Peyer's patch (tissue), 4 donors: ENCODE data around the gene KRI1. TPM values are rescaled to one million over a fixed set of nuclear protein-coding genes. Genes with fewer than 3 reads are reported as not detected.
"Not testable (repeated sequence)": the region's sequence is repeated elsewhere in the genome, so short reads cannot be mapped to it uniquely, and the experiment has no call there.

ENCODE experiments used
- DNase-seq, 3 donors: peaks; one replicate each; pipeline ENCODE4 v3.0.0-alpha.2; 2017 to 2019
- H3K27ac ChIP-seq, 4 donors: fragments of 200-600 bp; sonication (generic); one replicate each; pipeline ENCODE4 v1.5.1; 2016 to 2019
- H3K27me3 ChIP-seq, 2 donors: fragments of 200-600 bp; sonication (generic); one replicate each; pipeline ENCODE4 v1.5.1; 2019
- H3K36me3 ChIP-seq, 3 donors: fragments of 200-600 bp; sonication (generic); one replicate each; pipeline ENCODE4 v1.5.1; 2016 to 2019
- H3K4me1 ChIP-seq, 4 donors: fragments of 200-600 bp; sonication (generic); one replicate each; pipeline ENCODE4 v1.5.1; 2016 to 2019
- H3K4me3 ChIP-seq, 4 donors: fragments of 200-600 bp; sonication (generic); 1 replicate in 3 of 4; 2 replicates in 1 of 4; pipeline ENCODE4 v1.5.1; 2016 to 2019; ENCODE audit warnings: mild to moderate bottlenecking in 1 of 4
- H3K9me3 ChIP-seq, 4 donors: fragments of 200-600 bp; sonication (generic); one replicate each; pipeline ENCODE4 v1.5.1; 2016 to 2019; ENCODE audit warnings: mild to moderate bottlenecking in 1 of 4
- POLR2A ChIP-seq, 2 donors: fragments of 450-650 bp; IDR thresholded peaks; one replicate each; pipeline ENCODE4 v1.5.1; 2017; ENCODE audit warnings: antibody characterized with exemption in 2 of 2, mild to moderate bottlenecking in 2 of 2, moderate library complexity in 2 of 2
- total RNA-seq, 4 donors: library from RNA; depleted of rRNA; stranded (reverse); fragments of >200 nt; gene quantifications; one replicate each; pipeline ENCODE4 v1.1.0, GENCODE V29; 2016
- TF ChIP-seq, protein P1 (sequence below), 6 experiments: fragments of 450-650 bp in 4 of 6; fragments of 200-600 bp in 2 of 6; sonication (generic) in 1 of 6; IDR thresholded peaks; one replicate each; pipeline ENCODE4 v1.5.1; 2017 to 2019; ENCODE audit warnings: antibody characterized with exemption in 6 of 6, mild to moderate bottlenecking in 3 of 6, moderate library complexity in 1 of 6

KRI1 gene
- total RNA-seq, 4 donors from 2014 or later: 16.3 to 97.4 (median 20.0) TPM

DNA sequence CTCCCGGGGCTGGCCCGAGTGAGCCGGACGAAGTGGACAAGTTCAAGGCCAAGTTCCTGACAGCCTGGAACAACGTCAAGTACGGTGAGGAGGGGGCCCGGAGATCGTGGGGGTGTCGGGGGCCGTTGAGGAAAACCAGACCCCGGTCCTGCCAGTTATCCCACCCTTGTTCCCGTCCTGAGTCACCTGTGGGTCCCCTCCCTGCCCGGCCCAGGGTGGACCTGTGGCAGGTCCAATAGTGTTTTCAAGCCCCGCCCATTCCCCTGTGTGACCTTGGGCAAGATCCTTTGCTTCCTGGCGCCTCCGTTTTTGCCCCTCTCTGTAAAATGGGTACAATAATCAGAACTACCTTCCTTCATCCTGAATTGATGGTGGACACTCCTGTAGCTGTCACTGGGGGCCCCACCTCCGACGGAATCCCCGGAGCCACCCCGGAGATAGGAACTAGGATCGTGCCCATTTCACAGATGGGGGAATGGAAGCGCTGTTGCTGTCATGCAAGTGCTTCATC is 21.5 kb downstream of the KRI1 start:
- H3K9me3 ChIP-seq: no peaks in the 10 kb centered on the region
- peaks cover 0 to 28% (median 9%) of the 10 kb centered on the region in 4 donors for H3K4me1 ChIP-seq
- DNase-seq: peak; percentile 53 to 86 (median 83)
- TF ChIP-seq POLR2A (IDR thresholded peaks at IDR 0.05): no peak
- TF ChIP-seq, protein P1, sequence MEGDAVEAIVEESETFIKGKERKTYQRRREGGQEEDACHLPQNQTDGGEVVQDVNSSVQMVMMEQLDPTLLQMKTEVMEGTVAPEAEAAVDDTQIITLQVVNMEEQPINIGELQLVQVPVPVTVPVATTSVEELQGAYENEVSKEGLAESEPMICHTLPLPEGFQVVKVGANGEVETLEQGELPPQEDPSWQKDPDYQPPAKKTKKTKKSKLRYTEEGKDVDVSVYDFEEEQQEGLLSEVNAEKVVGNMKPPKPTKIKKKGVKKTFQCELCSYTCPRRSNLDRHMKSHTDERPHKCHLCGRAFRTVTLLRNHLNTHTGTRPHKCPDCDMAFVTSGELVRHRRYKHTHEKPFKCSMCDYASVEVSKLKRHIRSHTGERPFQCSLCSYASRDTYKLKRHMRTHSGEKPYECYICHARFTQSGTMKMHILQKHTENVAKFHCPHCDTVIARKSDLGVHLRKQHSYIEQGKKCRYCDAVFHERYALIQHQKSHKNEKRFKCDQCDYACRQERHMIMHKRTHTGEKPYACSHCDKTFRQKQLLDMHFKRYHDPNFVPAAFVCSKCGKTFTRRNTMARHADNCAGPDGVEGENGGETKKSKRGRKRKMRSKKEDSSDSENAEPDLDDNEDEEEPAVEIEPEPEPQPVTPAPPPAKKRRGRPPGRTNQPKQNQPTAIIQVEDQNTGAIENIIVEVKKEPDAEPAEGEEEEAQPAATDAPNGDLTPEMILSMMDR (IDR thresholded peaks at IDR 0.05): no peak
- peak overlapping the region; percentile 90 to 96 (median 94) for H3K27ac ChIP-seq
- H3K27me3 ChIP-seq: no peaks in the 10 kb centered on the region
- H3K4me3 ChIP-seq: peak overlapping the region; percentile 74 to 96 (median 94)
- H3K36me3 ChIP-seq: peaks cover 0 to 38% (median 0%) of the 10 kb centered on the region in 3 donors

DNA sequence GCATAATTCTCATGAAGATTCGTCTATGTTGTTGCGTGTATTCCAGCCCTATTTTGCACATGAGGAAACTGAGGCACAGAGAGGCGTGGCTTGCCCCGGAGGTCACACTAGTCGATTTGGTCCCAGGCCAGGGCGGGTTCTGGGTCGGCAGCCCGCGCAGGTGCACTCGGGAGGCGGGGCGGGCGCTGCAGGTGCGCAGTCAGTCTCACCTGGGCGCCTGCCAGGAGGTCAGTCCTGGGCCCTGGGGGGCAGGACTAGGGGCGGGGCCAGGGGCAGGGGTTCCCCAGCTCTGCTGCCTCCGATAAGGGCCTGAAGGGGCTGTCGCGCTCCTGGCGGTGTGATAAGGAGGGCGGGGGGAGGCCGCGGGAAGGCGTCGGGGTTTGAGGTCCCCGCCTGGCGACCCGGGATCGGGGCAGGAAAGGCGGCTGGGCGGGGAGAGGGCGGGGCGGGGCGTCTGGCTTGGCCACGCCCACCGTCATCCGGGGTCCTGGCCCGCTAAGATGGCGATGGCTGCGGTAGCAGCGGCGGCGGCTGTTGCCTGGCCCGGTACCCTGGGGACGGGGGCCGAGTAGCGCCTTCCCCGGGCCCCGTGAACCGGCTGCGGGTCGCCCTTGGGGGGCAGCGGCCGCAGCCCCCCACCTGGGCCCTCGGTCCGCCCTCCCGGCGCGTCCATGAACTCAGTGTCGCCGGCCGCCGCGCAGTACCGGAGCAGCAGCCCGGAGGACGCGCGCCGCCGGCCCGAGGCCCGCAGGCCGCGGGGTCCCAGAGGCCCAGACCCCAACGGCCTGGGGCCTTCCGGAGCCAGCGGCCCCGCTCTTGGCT is 22.2 kb downstream of the KRI1 start, which contains the start of gene ATG4D:
Gene ATG4D, plus strand, starts transcription at position 485 of the 822 bp plus-strand sequence. Its CDS starts 187 bp downstream, at position 672.
- Histone ChIP-seq H3K9me3 (no peaks in the 10 kb centered on the region), H3K27me3 (no peaks in the 10 kb centered on the region), H3K27ac (peak within 1 kb of the TSS; percentile 90 to 96 (median 94)), H3K4me1 (peaks cover 0 to 24% (median 9%) of the 10 kb centered on the region in 4 donors), H3K4me3 (peak within 1 kb of the TSS; percentile 74 to 96 (median 94)), H3K36me3 (peaks cover 0 to 31% (median 0%) of the 10 kb centered on the region in 3 donors)
- TF ChIP-seq, protein P1 (IDR thresholded peaks at IDR 0.05): no peak
- peak; percentile 73 to 90 for TF ChIP-seq POLR2A (IDR thresholded peaks at IDR 0.05)
- DNase-seq: peak; percentile 79 to 97 (median 94)

DNA sequence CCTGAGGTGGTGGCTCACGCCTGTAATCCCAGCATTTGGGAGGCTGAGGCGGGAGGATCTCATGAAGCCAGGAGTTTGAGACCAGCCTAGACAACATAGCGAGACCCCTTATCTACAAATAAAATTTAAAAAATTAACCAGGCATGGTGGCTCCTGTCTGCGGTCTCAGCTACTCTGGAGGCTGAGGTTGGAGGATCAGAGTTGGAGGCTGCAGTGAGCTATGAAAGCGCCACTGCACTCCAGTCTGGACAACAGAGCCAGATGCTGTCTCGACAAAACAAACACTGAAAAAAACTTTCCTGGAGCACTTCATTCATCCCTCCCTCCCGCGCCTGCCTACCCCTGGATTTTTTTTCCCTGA is 22.8 kb downstream of the KRI1 start:
- Histone ChIP-seq H3K4me1 (peaks cover 0 to 24% (median 9%) of the 10 kb centered on the region in 4 donors), H3K27me3 (no peaks in the 10 kb centered on the region), H3K9me3 (no peaks in the 10 kb centered on the region), H3K27ac (peak overlapping the region in 3 of 4 donors; percentile 93 to 96 (median 94)), H3K4me3 (peak overlapping the region in 3 of 4 donors; percentile 93 to 96 (median 94)), H3K36me3 (peaks cover 0 to 25% (median 0%) of the 10 kb centered on the region in 3 donors)
- DNase-seq: no peak
- TF ChIP-seq, protein P1 (IDR thresholded peaks at IDR 0.05): no peak
- TF ChIP-seq POLR2A (IDR thresholded peaks at IDR 0.05): no peak

DNA sequence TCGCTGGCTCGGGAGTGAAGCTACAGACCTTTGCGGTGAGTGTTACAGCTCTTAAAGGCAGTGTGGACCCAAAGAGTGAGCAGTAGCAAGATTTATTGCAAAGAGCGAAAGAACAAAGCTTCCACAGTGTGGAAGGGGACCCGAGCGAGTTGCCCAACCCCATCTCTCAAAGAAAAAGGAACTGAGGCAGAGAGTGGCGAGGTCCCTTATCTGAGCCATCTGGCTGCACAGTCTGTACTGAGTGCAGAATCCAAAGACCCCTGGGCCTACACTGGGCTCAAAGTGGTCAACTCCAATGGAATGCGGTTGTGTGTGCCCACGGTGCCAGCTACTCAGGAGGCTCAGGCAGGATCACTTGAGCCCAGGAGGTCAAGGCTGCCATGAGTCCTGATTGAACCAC is 26.8 kb downstream of the KRI1 start:
- not testable (repeated sequence) for DNase-seq, H3K36me3 ChIP-seq, H3K4me1 ChIP-seq, H3K27me3 ChIP-seq, H3K27ac ChIP-seq, H3K9me3 ChIP-seq, H3K4me3 ChIP-seq

DNA sequence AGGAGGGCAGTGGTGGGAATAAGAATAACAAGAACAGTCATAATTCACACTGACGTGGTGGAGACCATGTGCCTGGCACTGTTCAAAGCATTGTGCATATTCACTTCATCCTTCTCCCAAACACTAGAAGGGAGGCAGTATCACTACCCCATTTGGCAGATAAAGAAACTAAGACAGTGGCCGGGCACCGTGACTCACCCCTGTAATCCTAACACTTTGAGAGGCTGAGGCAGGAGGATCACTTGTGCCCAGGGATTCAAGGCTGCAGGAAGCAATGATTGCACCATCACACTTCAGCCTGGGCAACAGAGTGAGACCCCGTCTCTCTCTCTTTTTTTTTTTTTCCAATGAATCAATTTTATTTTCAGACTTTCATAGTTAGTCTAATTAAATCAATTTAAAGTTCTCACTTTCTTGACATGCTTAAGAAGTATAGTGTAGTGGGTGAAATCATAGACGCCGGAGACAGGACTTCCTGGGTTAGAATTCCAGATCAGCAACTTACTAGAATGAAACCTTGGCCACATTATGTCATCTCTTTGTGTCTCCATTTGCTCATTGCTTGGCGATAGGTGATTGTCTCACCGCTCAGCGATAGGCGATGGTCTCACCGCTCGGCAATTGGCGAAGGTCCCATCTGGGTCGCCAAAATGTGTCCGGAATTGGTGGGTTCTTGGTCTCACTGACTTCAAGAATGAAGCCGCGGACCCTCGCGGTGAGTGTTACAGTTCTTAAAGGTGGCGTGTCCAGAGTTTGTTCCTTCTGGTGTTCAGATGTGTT is 27.4 kb downstream of the KRI1 start:
- no peaks in the 10 kb centered on the region for H3K27me3 ChIP-seq
- no peaks in the 10 kb centered on the region for H3K9me3 ChIP-seq
- peaks cover 0 to 6% (median 1%) of the 10 kb centered on the region in 4 donors for H3K4me1 ChIP-seq
- no peak overlapping the region for H3K27ac ChIP-seq
- no peak for DNase-seq
- TF ChIP-seq, protein P1 (IDR thresholded peaks at IDR 0.05): no peak
- TF ChIP-seq POLR2A (IDR thresholded peaks at IDR 0.05): no peak
- no peak overlapping the region for H3K4me3 ChIP-seq
- no peaks in the 10 kb centered on the region for H3K36me3 ChIP-seq
